ENCODE measurements around the gene SKAP1. TPM values are rescaled to one million over a fixed set of nuclear protein-coding genes. Genes with fewer than 3 reads are reported as not detected.

The SKAP1 gene
- total and polyA plus RNA-seq, 11 donors: 0.25 to 5.3 (median 0.38) TPM; not detected in 6

DNA sequence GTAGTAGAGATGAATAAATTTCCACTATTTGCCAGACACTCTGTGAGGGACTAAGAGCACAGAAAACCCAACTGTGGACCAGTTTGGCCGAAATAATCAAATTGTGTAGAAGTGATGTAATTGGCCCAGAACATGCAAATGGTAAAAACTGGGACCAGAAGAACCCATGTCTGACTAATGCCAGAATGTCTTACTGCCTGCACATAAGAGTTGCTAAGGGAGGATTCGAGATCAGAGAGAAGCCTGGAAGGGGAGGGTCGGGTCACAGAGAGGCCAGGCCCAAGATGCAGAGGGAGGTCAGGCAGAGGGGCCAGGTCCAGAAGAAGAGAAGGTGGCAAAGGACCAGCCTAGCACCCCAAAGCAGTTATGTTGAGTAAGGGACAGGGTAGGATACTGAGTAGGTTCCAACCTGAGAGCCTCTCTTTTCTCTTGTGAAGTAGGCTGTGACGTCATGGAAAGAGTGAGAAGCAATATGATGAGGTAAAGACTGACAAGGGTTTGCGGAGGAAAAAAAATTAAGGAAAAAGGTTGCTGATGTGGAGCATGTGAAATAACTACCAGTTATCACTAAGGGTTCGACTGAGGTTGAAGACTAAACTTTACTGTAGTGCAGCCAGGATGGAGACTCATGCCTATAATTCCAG, 53.2 kb downstream of the SKAP1 start:
- no peak overlapping the region for H3K27ac ChIP-seq
- H3K4me1 ChIP-seq: no peaks in the 10 kb centered on the region
- peaks cover 0 to 82% (median 16%) of the 10 kb centered on the region in 9 donors for H3K27me3 ChIP-seq
- H3K9me3 ChIP-seq: no peaks in the 10 kb centered on the region
- intact Hi-C loops (cut with DNase I): no loop called here
- TF ChIP-seq, protein P1, sequence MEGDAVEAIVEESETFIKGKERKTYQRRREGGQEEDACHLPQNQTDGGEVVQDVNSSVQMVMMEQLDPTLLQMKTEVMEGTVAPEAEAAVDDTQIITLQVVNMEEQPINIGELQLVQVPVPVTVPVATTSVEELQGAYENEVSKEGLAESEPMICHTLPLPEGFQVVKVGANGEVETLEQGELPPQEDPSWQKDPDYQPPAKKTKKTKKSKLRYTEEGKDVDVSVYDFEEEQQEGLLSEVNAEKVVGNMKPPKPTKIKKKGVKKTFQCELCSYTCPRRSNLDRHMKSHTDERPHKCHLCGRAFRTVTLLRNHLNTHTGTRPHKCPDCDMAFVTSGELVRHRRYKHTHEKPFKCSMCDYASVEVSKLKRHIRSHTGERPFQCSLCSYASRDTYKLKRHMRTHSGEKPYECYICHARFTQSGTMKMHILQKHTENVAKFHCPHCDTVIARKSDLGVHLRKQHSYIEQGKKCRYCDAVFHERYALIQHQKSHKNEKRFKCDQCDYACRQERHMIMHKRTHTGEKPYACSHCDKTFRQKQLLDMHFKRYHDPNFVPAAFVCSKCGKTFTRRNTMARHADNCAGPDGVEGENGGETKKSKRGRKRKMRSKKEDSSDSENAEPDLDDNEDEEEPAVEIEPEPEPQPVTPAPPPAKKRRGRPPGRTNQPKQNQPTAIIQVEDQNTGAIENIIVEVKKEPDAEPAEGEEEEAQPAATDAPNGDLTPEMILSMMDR (IDR thresholded peaks at IDR 0.05): no peak
- TF ChIP-seq POLR2A (IDR thresholded peaks at IDR 0.05): no peak
- ATAC-seq (no peak), DNase-seq (no peak)
- H3K4me3 ChIP-seq: no peak overlapping the region
- WGBS, 4 donors: 68 to 77% (median 73%) methylated on average over 6 of the region's 6 CpGs
- no peaks in the 10 kb centered on the region for H3K36me3 ChIP-seq

DNA sequence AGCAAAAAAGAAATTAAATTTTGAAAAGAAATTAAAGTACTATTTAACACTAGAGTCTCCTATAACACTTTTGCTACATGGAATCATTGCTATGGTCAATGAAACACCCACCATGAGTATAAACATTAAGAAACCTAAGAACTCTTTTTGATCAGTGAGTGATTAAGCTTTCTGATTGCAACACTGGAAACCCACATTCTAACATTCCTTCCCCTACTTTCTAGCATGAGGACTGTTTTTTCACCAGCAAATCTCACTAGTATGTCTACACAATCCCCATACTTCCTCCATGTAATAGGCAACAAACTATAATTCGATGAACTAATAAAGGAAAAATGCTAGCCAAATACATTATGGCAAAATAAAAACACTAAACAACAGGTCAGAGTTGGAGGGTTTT, 54.7 kb downstream of the SKAP1 start:
- Histone ChIP-seq H3K4me3 (no peak overlapping the region), H3K36me3 (no peaks in the 10 kb centered on the region), H3K27me3 (peaks cover 0 to 82% (median 14%) of the 10 kb centered on the region in 9 donors), H3K9me3 (no peaks in the 10 kb centered on the region), H3K27ac (no peak overlapping the region), H3K4me1 (no peaks in the 10 kb centered on the region)
- TF ChIP-seq, protein P1 (IDR thresholded peaks at IDR 0.05): no peak
- TF ChIP-seq POLR2A (IDR thresholded peaks at IDR 0.05): no peak
- ATAC-seq (no peak), DNase-seq (no peak)
- 40 to 69% (median 54%) methylated on average over 1 of the region's 1 CpG for WGBS, 4 donors
- intact Hi-C loops (cut with DNase I): no loop called here

DNA sequence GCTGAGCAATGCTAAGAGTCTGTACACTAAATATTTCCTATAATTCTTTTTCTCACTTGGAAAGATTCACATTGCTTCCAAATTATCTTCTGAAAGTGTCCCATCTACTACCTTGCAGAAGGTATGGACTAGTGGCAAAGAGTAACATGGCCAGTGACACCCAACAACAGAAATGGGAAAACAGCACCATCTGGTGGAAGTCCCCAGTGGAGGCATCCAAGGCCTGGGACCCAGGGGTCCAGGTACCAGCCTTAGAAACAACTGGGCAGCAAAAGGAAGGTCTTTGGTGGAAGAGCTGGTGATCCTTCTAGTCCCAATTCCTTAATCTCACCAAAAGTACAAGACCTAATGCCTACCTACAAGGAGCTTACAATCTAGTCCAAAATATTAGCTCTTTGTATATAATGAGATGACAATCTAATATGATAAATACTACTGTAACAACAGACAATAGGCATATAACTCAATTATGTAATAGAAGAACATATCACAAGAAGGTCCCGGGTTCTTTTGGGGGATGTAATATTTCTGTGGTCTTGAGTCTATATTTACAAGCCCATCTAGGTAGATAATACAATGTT, 55.3 kb downstream of the SKAP1 start:
- peaks cover 0 to 82% (median 14%) of the 10 kb centered on the region in 9 donors for H3K27me3 ChIP-seq
- peak in 1 of 4 donors; percentile 42 for ATAC-seq
- DNase-seq: no peak
- 58 to 66% (median 62%) methylated on average over 1 of the region's 1 CpG for WGBS, 4 donors
- H3K36me3 ChIP-seq: no peaks in the 10 kb centered on the region
- no peak overlapping the region for H3K4me3 ChIP-seq
- TF ChIP-seq, protein P1 (IDR thresholded peaks at IDR 0.05): peak; percentile 13 to 62 (median 42)
- no peak for TF ChIP-seq POLR2A (IDR thresholded peaks at IDR 0.05)
- no peaks in the 10 kb centered on the region for H3K4me1 ChIP-seq
- H3K9me3 ChIP-seq: no peaks in the 10 kb centered on the region
- intact Hi-C loops (cut with DNase I): no loop called here
- H3K27ac ChIP-seq: no peak overlapping the region

DNA sequence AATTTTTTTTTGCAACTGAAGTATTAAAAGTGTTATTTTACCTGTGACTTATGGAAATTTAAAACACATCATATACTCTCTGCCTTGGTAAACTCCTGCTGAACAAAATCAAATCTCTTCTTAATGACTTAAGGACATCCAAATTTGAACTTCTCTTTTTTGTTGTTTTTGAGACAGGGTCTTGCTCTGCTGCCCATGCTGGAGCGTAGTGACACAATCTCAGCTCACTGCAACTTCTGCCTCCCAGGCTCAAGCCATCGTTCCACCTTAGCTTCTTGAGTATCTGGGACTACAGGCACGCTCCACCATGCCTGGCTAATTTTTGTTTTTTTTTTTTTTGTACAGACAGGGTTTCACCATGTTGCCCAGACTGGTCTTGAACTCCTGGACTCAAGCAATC, 56.1 kb downstream of the SKAP1 start:
- H3K4me3 ChIP-seq: no peak overlapping the region
- 77 to 91% (median 87%) methylated on average over 3 of the region's 3 CpGs for WGBS, 4 donors
- intact Hi-C loops (cut with DNase I): no loop called here
- H3K27me3 ChIP-seq: peaks cover 0 to 85% (median 12%) of the 10 kb centered on the region in 9 donors
- no peak for DNase-seq
- H3K4me1 ChIP-seq: no peaks in the 10 kb centered on the region
- H3K27ac ChIP-seq: no peak overlapping the region
- H3K36me3 ChIP-seq: no peaks in the 10 kb centered on the region
- no peak for ATAC-seq
- H3K9me3 ChIP-seq: no peaks in the 10 kb centered on the region
- TF ChIP-seq, protein P1 (IDR thresholded peaks at IDR 0.05): no peak

All from heart left ventricle (tissue), 16 donors.